Coronary artery (tissue), 2 donors: ENCODE data around the gene EXOSC6.
"Not testable (repeated sequence)": the region's sequence is repeated elsewhere in the genome, so short reads cannot be mapped to it uniquely, and the experiment has no call there.

ENCODE experiments used
- DNase-seq: peaks from one replicate; pipeline ENCODE4 v3.0.0-alpha.2; 2017; ENCODE audit warnings: low spot score
- H3K27ac ChIP-seq, 2 donors: fragments of 200-600 bp; sonication (generic); one replicate each; pipeline ENCODE4 v1.5.1; 2016 to 2019
- H3K4me3 ChIP-seq: fragments of 200-600 bp; sonication (generic); 2 replicates; pipeline ENCODE4 v1.5.1; 2016; ENCODE audit warnings: mild to moderate bottlenecking, moderate library complexity
- CTCF ChIP-seq: fragments of 200-600 bp; sonication (generic); IDR thresholded peaks from one replicate; pipeline ENCODE4 v1.5.1; 2019; ENCODE audit warnings: antibody characterized with exemption

The EXOSC6 gene

GRCh38 chr16:70267516-70267915, 15.8 kb upstream of the EXOSC6 start:
- no peak for TF ChIP-seq CTCF
- Histone ChIP-seq H3K4me3 (no peak overlapping the region), H3K27ac (no peak overlapping the region)
- DNase-seq = no peak

GRCh38 chr16:70259903-70260302, 8.2 kb upstream of the EXOSC6 start:
- not testable (repeated sequence) for DNase-seq, H3K4me3 ChIP-seq, H3K27ac ChIP-seq

GRCh38 chr16:70258946-70259345, 7.2 kb upstream of the EXOSC6 start:
- Histone ChIP-seq H3K27ac (no peak overlapping the region), H3K4me3 (no peak overlapping the region)
- no peak for DNase-seq
- no peak for TF ChIP-seq CTCF

- no peak overlapping the region for H3K27ac ChIP-seq
- no peak overlapping the region for H3K4me3 ChIP-seq
- no peak for DNase-seq
- TF ChIP-seq CTCF = no peak
Observed at GRCh38 chr16:70258065-70258464, 6.3 kb upstream of the EXOSC6 start.

GRCh38 chr16:70257391-70257790, 5.7 kb upstream of the EXOSC6 start:
- Histone ChIP-seq H3K4me3 (no peak overlapping the region), H3K27ac (no peak overlapping the region)
- no peak for DNase-seq
- TF ChIP-seq CTCF = no peak

- DNase-seq = no peak
- Histone ChIP-seq H3K4me3 (no peak overlapping the region), H3K27ac (no peak overlapping the region)
- no peak for TF ChIP-seq CTCF
Observed at GRCh38 chr16:70255574-70255973, 3.8 kb upstream of the EXOSC6 start.

- Histone ChIP-seq H3K27ac (no peak overlapping the region), H3K4me3 (no peak overlapping the region)
- no peak for TF ChIP-seq CTCF
- no peak for DNase-seq
Observed at GRCh38 chr16:70254965-70255286, 3.2 kb upstream of the EXOSC6 start.
